Gastrocnemius medialis (tissue), 4 donors: ENCODE measurements around the gene PIK3C2G.

ENCODE experiments used
- POLR2A ChIP-seq, 2 donors: fragments of 450-650 bp; IDR thresholded peaks; one replicate each; pipeline ENCODE4 v1.6.1; 2017; ENCODE audit warnings: antibody characterized with exemption in 2 of 2, mild to moderate bottlenecking in 2 of 2, moderate library complexity in 2 of 2
- TF ChIP-seq, protein P1 (sequence below), 5 experiments: fragments of 450-650 bp in 3 of 5; fragments of 200-600 bp in 2 of 5; sonication (generic) in 2 of 5; IDR thresholded peaks in 4 of 5; conservative IDR thresholded peaks in 1 of 5; 1 replicate in 4 of 5; 2 replicates in 1 of 5; pipeline ENCODE4 v1.5.1; 2016 to 2019; ENCODE audit warnings: antibody characterized with exemption in 5 of 5, mild to moderate bottlenecking in 3 of 5, moderate library complexity in 3 of 5

GRCh38 chr12:18222699-18223098 is 38.6 kb upstream of the PIK3C2G start:
- TF ChIP-seq, protein P1, sequence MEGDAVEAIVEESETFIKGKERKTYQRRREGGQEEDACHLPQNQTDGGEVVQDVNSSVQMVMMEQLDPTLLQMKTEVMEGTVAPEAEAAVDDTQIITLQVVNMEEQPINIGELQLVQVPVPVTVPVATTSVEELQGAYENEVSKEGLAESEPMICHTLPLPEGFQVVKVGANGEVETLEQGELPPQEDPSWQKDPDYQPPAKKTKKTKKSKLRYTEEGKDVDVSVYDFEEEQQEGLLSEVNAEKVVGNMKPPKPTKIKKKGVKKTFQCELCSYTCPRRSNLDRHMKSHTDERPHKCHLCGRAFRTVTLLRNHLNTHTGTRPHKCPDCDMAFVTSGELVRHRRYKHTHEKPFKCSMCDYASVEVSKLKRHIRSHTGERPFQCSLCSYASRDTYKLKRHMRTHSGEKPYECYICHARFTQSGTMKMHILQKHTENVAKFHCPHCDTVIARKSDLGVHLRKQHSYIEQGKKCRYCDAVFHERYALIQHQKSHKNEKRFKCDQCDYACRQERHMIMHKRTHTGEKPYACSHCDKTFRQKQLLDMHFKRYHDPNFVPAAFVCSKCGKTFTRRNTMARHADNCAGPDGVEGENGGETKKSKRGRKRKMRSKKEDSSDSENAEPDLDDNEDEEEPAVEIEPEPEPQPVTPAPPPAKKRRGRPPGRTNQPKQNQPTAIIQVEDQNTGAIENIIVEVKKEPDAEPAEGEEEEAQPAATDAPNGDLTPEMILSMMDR (IDR thresholded peaks at IDR 0.05 in 4 of 5, conservative IDR thresholded peaks at IDR 0.05 in 1 of 5) = no peak
- TF ChIP-seq POLR2A (IDR thresholded peaks at IDR 0.05) = no peak
